HepG2 (cell line): ENCODE data around the gene NRN1L.

Experiments
- BCLAF1 ChIP-seq: fragments of 450-650 bp; IDR thresholded peaks from 2 replicates; pipeline ENCODE4 v1.6.1; 2017; ENCODE audit warnings: mild to moderate bottlenecking
- CTCF ChIP-seq: sonication (generic); formaldehyde crosslinking; IDR thresholded peaks from 2 replicates; pipeline ENCODE4 v1.5.0; 2020; ENCODE audit warnings: mild to moderate bottlenecking, missing genetic modification reagents, moderate library complexity
- EP300 ChIP-seq, 3 experiments: sonication (generic) in 1 of 3; formaldehyde crosslinking in 1 of 3; IDR thresholded peaks; 2 replicates each; pipeline versions ENCODE4 v1.5.1 to v1.6.1; 2011 to 2020; ENCODE audit warnings: low read depth in 2 of 3, low read length in 2 of 3, borderline replicate concordance in 1 of 3, improper control_type of control experiment in 1 of 3, mild to moderate bottlenecking in 1 of 3, missing genetic modification reagents in 1 of 3, moderate library complexity in 1 of 3
- GABPA ChIP-seq, 2 experiments: IDR thresholded peaks; 2 replicates each; pipeline ENCODE4 v1.6.1; 2011 to 2016; ENCODE audit warnings: low read depth in 2 of 2, low read length in 1 of 2, missing biosample characterization in 1 of 2, missing genetic modification characterization in 1 of 2
- MAFK ChIP-seq, 2 experiments: IDR thresholded peaks in 1 of 2; conservative IDR thresholded peaks in 1 of 2; 2 replicates each; pipeline ENCODE4 v1.6.1; 2011; ENCODE audit warnings: improper control_type of control experiment in 2 of 2, low read length in 2 of 2
- MAX ChIP-seq: IDR thresholded peaks from 2 replicates; pipeline ENCODE4 v1.6.1; 2012; ENCODE audit warnings: inconsistent platforms
- MNT ChIP-seq: fragments of 450-650 bp; IDR thresholded peaks from 2 replicates; pipeline ENCODE4 v1.6.1; 2016
- NR3C1 ChIP-seq: sonication (generic); formaldehyde crosslinking; IDR thresholded peaks from 2 replicates; pipeline ENCODE4 v1.4.0; 2020; ENCODE audit warnings: missing genetic modification reagents
- POLR2AphosphoS2 ChIP-seq: IDR thresholded peaks from 2 replicates; pipeline ENCODE4 v1.6.1; 2011; ENCODE audit warnings: low read depth, low read length, improper control_type of control experiment
- SOX5 ChIP-seq: IDR thresholded peaks from 2 replicates; pipeline ENCODE4 v1.6.1; 2016; ENCODE audit warnings: borderline replicate concordance
- ZNF3 ChIP-seq: IDR thresholded peaks from 2 replicates; pipeline ENCODE4 v1.7.0; 2017; ENCODE audit warnings: inconsistent platforms
- ZSCAN12 ChIP-seq: sonication (generic); formaldehyde crosslinking; IDR thresholded peaks from 2 replicates; pipeline ENCODE4 v1.9.0; 2021; ENCODE audit warnings: mild to moderate bottlenecking, missing genetic modification reagents
- ZSCAN31 ChIP-seq: sonication (generic); formaldehyde crosslinking; IDR thresholded peaks from 2 replicates; pipeline ENCODE4 v1.5.0; 2020; ENCODE audit warnings: low read depth, mild to moderate bottlenecking, missing genetic modification reagents
- TF ChIP-seq, protein P1 (sequence below): sonication (generic); formaldehyde crosslinking; IDR thresholded peaks from 2 replicates; pipeline ENCODE4 v1.8.1; 2023; ENCODE audit warnings: mild to moderate bottlenecking, missing genetic modification reagents

DNA sequence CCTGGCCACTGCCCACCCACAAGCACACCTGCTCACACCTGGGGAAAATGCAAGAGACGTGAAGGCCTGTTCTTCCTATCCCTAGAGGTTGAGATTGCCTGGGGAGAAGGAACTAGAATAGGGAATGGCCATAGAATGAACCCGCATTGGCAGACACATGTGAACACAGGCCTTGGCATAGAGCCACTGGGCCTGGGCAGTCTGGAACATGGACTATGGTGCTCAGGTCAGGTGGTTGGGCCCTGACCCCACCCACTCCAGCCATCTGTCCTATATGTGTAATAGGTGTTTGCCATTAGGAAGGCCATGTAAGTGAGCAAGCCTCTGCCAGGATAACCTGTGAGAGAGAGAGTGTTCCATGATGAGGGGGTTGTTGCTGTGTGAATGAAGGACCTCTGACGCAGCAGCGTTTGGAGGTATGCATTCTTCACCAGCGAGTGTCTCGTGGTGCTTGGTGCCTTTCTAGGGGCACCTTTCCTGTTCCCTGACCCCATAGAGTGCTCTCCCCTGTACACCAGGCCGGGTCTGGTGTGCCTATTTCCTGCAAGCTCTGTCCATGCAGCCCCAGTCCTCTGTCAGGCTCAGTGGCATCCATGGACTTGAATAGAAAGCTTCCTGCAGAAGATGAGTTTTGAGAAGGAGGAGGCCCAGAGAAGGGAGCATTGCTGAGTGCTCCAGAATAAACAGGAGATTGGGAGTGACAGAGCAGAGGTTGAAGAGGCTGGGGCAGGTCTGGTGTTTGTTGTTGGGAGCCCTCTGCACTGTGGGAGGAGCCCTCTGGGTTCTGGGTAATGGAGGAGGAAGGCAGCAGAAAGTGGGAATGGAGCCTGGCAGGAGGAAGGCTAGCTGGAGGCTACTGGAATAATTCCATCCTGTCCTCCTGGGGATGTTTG is 31.4 kb downstream of the NRN1L start:
- TF ChIP-seq BCLAF1 (no peak), NR3C1 (CRISPR knock-in tag) (no peak), POLR2AphosphoS2 (no peak), ZSCAN12 (no peak), SOX5 (CRISPR knock-in tag) (no peak; the same call in 1 of the 2 replicates), EP300 (IDR thresholded peaks at IDR 0.05; ENCODE audit: low read depth in 2 of 2, low read length in 2 of 2) (no peak; a peak in 1 of 4 replicates), EP300 (CRISPR knock-in tag; IDR thresholded peaks at IDR 0.05; ENCODE audit: borderline replicate concordance) (no peak), ZSCAN31 (CRISPR knock-in tag) (no peak), ZNF3 (no peak), CTCF (no peak), MAX (peak; percentile 12; the same call in 1 of the 2 replicates), MAFK (conservative IDR thresholded peaks at IDR 0.05 in 1 of 2, IDR thresholded peaks at IDR 0.05 in 1 of 2; ENCODE audit: low read length in 2 of 2) (no peak), GABPA (IDR thresholded peaks at IDR 0.05; ENCODE audit: low read depth, low read length) (no peak), GABPA (CRISPR knock-in tag; IDR thresholded peaks at IDR 0.05; ENCODE audit: low read depth) (no peak), MNT (no peak)
- TF ChIP-seq, protein P1, sequence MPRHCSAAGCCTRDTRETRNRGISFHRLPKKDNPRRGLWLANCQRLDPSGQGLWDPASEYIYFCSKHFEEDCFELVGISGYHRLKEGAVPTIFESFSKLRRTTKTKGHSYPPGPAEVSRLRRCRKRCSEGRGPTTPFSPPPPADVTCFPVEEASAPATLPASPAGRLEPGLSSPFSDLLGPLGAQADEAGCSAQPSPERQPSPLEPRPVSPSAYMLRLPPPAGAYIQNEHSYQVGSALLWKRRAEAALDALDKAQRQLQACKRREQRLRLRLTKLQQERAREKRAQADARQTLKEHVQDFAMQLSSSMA (CRISPR knock-in tag): no peak
